ENCODE data around the gene PIP5K1B.

PIP5K1B gene

GRCh38 chr9:69004836-69005235, 299.8 kb downstream of the PIP5K1B start:
- Histone ChIP-seq H3K4me3 (ENCODE audit: low read depth in 1 of 2, low read length in 2 of 2) (no peak overlapping the region), H3K9me3 (ENCODE audit: control insufficient read depth in 1 of 2, low read length in 2 of 2) (no peaks in the 10 kb centered on the region), H3K27ac (ENCODE audit: low read length) (no peak overlapping the region), H3K36me3 (ENCODE audit: control insufficient read depth in 1 of 2, insufficient read depth in 2 of 2, low read length in 2 of 2) (no peaks in the 10 kb centered on the region), H3K27me3 (ENCODE audit: low read depth, low read length) (no peaks in the 10 kb centered on the region), H3K4me1 (ENCODE audit: control insufficient read depth in 1 of 2, insufficient read depth in 2 of 2, low read length in 2 of 2) (no peaks in the 10 kb centered on the region)

- Histone ChIP-seq H3K27ac (ENCODE audit: low read length) (no peak overlapping the region), H3K4me1 (ENCODE audit: control insufficient read depth in 1 of 2, insufficient read depth in 2 of 2, low read length in 2 of 2) (no peaks in the 10 kb centered on the region), H3K9me3 (ENCODE audit: control insufficient read depth in 1 of 2, low read length in 2 of 2) (no peaks in the 10 kb centered on the region), H3K4me3 (ENCODE audit: low read depth in 1 of 2, low read length in 2 of 2) (no peak overlapping the region), H3K27me3 (ENCODE audit: low read depth, low read length) (no peaks in the 10 kb centered on the region), H3K36me3 (ENCODE audit: control insufficient read depth in 1 of 2, insufficient read depth in 2 of 2, low read length in 2 of 2) (no peaks in the 10 kb centered on the region)
Measured at GRCh38 chr9:69009708-69010107, 304.7 kb downstream of the PIP5K1B start.

- H3K4me3 ChIP-seq (ENCODE audit: low read depth in 1 of 2, low read length in 2 of 2), result no peak overlapping the region
- H3K4me1 ChIP-seq (ENCODE audit: control insufficient read depth in 1 of 2, insufficient read depth in 2 of 2, low read length in 2 of 2), result no peaks in the 10 kb centered on the region
- H3K27me3 ChIP-seq (ENCODE audit: low read depth, low read length), result no peaks in the 10 kb centered on the region
- no peaks in the 10 kb centered on the region for H3K36me3 ChIP-seq (ENCODE audit: control insufficient read depth in 1 of 2, insufficient read depth in 2 of 2, low read length in 2 of 2)
- no peaks in the 10 kb centered on the region for H3K9me3 ChIP-seq (ENCODE audit: control insufficient read depth in 1 of 2, low read length in 2 of 2)
- H3K27ac ChIP-seq (ENCODE audit: low read length), result no peak overlapping the region
Measured at GRCh38 chr9:69012696-69013381, 307.8 kb downstream of the PIP5K1B start.

- no peaks in the 10 kb centered on the region for H3K4me1 ChIP-seq (ENCODE audit: control insufficient read depth in 1 of 2, insufficient read depth in 2 of 2, low read length in 2 of 2)
- no peaks in the 10 kb centered on the region for H3K9me3 ChIP-seq (ENCODE audit: control insufficient read depth in 1 of 2, low read length in 2 of 2)
- H3K27ac ChIP-seq (ENCODE audit: low read length), result no peak overlapping the region
- H3K4me3 ChIP-seq (ENCODE audit: low read depth in 1 of 2, low read length in 2 of 2), result no peak overlapping the region
- no peaks in the 10 kb centered on the region for H3K36me3 ChIP-seq (ENCODE audit: control insufficient read depth in 1 of 2, insufficient read depth in 2 of 2, low read length in 2 of 2)
- H3K27me3 ChIP-seq (ENCODE audit: low read depth, low read length), result no peaks in the 10 kb centered on the region
Measured at GRCh38 chr9:69013382-69013727, 308.3 kb downstream of the PIP5K1B start.

GRCh38 chr9:69014013-69014412, 309.0 kb downstream of the PIP5K1B start, which contains the start of gene PRKACG:
PRKACG (minus strand) TSS chr9:69014113; CDS start chr9:69014092, 21 bp downstream.
- H3K4me3 ChIP-seq (ENCODE audit: low read depth in 1 of 2, low read length in 2 of 2), result no peak within 1 kb of the TSS
- H3K9me3 ChIP-seq (ENCODE audit: control insufficient read depth in 1 of 2, low read length in 2 of 2), result no peaks in the 10 kb centered on the region
- H3K4me1 ChIP-seq (ENCODE audit: control insufficient read depth in 1 of 2, insufficient read depth in 2 of 2, low read length in 2 of 2), result no peaks in the 10 kb centered on the region
- no peaks in the 10 kb centered on the region for H3K36me3 ChIP-seq (ENCODE audit: control insufficient read depth in 1 of 2, insufficient read depth in 2 of 2, low read length in 2 of 2)
- H3K27me3 ChIP-seq (ENCODE audit: low read depth, low read length), result no peaks in the 10 kb centered on the region
- H3K27ac ChIP-seq (ENCODE audit: low read length), result no peak within 1 kb of the TSS

- H3K9me3 ChIP-seq (ENCODE audit: control insufficient read depth in 1 of 2, low read length in 2 of 2), result no peaks in the 10 kb centered on the region
- H3K27me3 ChIP-seq (ENCODE audit: low read depth, low read length), result no peaks in the 10 kb centered on the region
- H3K4me3 ChIP-seq (ENCODE audit: low read depth in 1 of 2, low read length in 2 of 2), result no peak overlapping the region
- H3K4me1 ChIP-seq (ENCODE audit: control insufficient read depth in 1 of 2, insufficient read depth in 2 of 2, low read length in 2 of 2), result no peaks in the 10 kb centered on the region
- H3K27ac ChIP-seq (ENCODE audit: low read length), result no peak overlapping the region
- H3K36me3 ChIP-seq (ENCODE audit: control insufficient read depth in 1 of 2, insufficient read depth in 2 of 2, low read length in 2 of 2), result no peaks in the 10 kb centered on the region
Measured at GRCh38 chr9:69016191-69017096, 311.4 kb downstream of the PIP5K1B start.

GRCh38 chr9:69018737-69019136, 313.7 kb downstream of the PIP5K1B start:
- H3K9me3 ChIP-seq (ENCODE audit: control insufficient read depth in 1 of 2, low read length in 2 of 2), result no peaks in the 10 kb centered on the region
- no peaks in the 10 kb centered on the region for H3K27me3 ChIP-seq (ENCODE audit: low read depth, low read length)
- H3K4me1 ChIP-seq (ENCODE audit: control insufficient read depth in 1 of 2, insufficient read depth in 2 of 2, low read length in 2 of 2), result no peaks in the 10 kb centered on the region
- no peak overlapping the region for H3K4me3 ChIP-seq (ENCODE audit: low read depth in 1 of 2, low read length in 2 of 2)
- H3K36me3 ChIP-seq (ENCODE audit: control insufficient read depth in 1 of 2, insufficient read depth in 2 of 2, low read length in 2 of 2), result no peaks in the 10 kb centered on the region
- H3K27ac ChIP-seq (ENCODE audit: low read length), result no peak overlapping the region

- Histone ChIP-seq H3K9me3 (ENCODE audit: control insufficient read depth in 1 of 2, low read length in 2 of 2) (no peaks in the 10 kb centered on the region), H3K36me3 (ENCODE audit: control insufficient read depth in 1 of 2, insufficient read depth in 2 of 2, low read length in 2 of 2) (no peaks in the 10 kb centered on the region), H3K27ac (ENCODE audit: low read length) (no peak overlapping the region), H3K4me1 (ENCODE audit: control insufficient read depth in 1 of 2, insufficient read depth in 2 of 2, low read length in 2 of 2) (no peaks in the 10 kb centered on the region), H3K4me3 (ENCODE audit: low read depth in 1 of 2, low read length in 2 of 2) (no peak overlapping the region), H3K27me3 (ENCODE audit: low read depth, low read length) (no peaks in the 10 kb centered on the region)
Measured at GRCh38 chr9:69019808-69020207, 314.8 kb downstream of the PIP5K1B start.

- Histone ChIP-seq H3K9me3 (ENCODE audit: control insufficient read depth in 1 of 2, low read length in 2 of 2) (no peaks in the 10 kb centered on the region), H3K4me3 (ENCODE audit: low read depth in 1 of 2, low read length in 2 of 2) (no peak overlapping the region), H3K27me3 (ENCODE audit: low read depth, low read length) (no peaks in the 10 kb centered on the region), H3K36me3 (ENCODE audit: control insufficient read depth in 1 of 2, insufficient read depth in 2 of 2, low read length in 2 of 2) (no peaks in the 10 kb centered on the region), H3K27ac (ENCODE audit: low read length) (no peak overlapping the region), H3K4me1 (ENCODE audit: control insufficient read depth in 1 of 2, insufficient read depth in 2 of 2, low read length in 2 of 2) (no peaks in the 10 kb centered on the region)
Measured at GRCh38 chr9:69020301-69021145, 315.5 kb downstream of the PIP5K1B start.

GRCh38 chr9:69023650-69024049, 318.6 kb downstream of the PIP5K1B start:
- H3K27ac ChIP-seq (ENCODE audit: low read length), result no peak overlapping the region
- H3K36me3 ChIP-seq (ENCODE audit: control insufficient read depth in 1 of 2, insufficient read depth in 2 of 2, low read length in 2 of 2), result no peaks in the 10 kb centered on the region
- H3K4me1 ChIP-seq (ENCODE audit: control insufficient read depth in 1 of 2, insufficient read depth in 2 of 2, low read length in 2 of 2), result no peaks in the 10 kb centered on the region
- H3K4me3 ChIP-seq (ENCODE audit: low read depth in 1 of 2, low read length in 2 of 2), result peak overlapping the region in 1 of 2 donors; percentile 25
- no peaks in the 10 kb centered on the region for H3K9me3 ChIP-seq (ENCODE audit: control insufficient read depth in 1 of 2, low read length in 2 of 2)
- H3K27me3 ChIP-seq (ENCODE audit: low read depth, low read length), result no peaks in the 10 kb centered on the region
